IgD-negative memory B cell (primary cell): ENCODE measurements around the gene BRMS1. TPM values are rescaled to one million over a fixed set of nuclear protein-coding genes. Genes with fewer than 3 reads are reported as not detected.
"Not testable (repeated sequence)": the region's sequence is repeated elsewhere in the genome, so short reads cannot be mapped to it uniquely, and the experiment has no call there.

Experiments
- H3K27ac Mint-ChIP-seq, 3 donors: one replicate each; pipeline ENCODE4 v1.8.0; 2020 to 2022; ENCODE audit warnings: mild to moderate bottlenecking in 3 of 3, mixed read lengths in 3 of 3, moderate library complexity in 1 of 3
- H3K27me3 Mint-ChIP-seq: one replicate; pipeline ENCODE4 v1.8.0; 2021; ENCODE audit warnings: mixed read lengths
- H3K36me3 Mint-ChIP-seq: one replicate; pipeline ENCODE4 v1.8.0; 2020; ENCODE audit warnings: mild to moderate bottlenecking, mixed read lengths
- H3K4me1 Mint-ChIP-seq, 3 donors: one replicate each; pipeline ENCODE4 v1.8.0; 2020 to 2022; ENCODE audit warnings: mixed read lengths in 3 of 3, mild to moderate bottlenecking in 1 of 3
- H3K4me3 Mint-ChIP-seq, 4 donors: one replicate each; pipeline ENCODE4 v1.8.0; 2020 to 2022; ENCODE audit warnings: mild to moderate bottlenecking in 4 of 4, mixed read lengths in 4 of 4, moderate library complexity in 3 of 4
- H3K9me3 Mint-ChIP-seq, 3 donors: one replicate each; pipeline ENCODE4 v1.8.0; 2020 to 2021; ENCODE audit warnings: mixed read lengths in 3 of 3, mild to moderate bottlenecking in 1 of 3
- polyA plus RNA-seq: library from polyadenylated mRNA; unstranded; fragments of 300-500 nt; fragmentation: Illumina TruSeq; gene quantifications from one replicate; pipeline ENCODE4 v1.2.3, GENCODE V29; 2021

Gene BRMS1
- polyA plus RNA-seq, 1 donor from 2014 or later = 80.6 TPM

DNA sequence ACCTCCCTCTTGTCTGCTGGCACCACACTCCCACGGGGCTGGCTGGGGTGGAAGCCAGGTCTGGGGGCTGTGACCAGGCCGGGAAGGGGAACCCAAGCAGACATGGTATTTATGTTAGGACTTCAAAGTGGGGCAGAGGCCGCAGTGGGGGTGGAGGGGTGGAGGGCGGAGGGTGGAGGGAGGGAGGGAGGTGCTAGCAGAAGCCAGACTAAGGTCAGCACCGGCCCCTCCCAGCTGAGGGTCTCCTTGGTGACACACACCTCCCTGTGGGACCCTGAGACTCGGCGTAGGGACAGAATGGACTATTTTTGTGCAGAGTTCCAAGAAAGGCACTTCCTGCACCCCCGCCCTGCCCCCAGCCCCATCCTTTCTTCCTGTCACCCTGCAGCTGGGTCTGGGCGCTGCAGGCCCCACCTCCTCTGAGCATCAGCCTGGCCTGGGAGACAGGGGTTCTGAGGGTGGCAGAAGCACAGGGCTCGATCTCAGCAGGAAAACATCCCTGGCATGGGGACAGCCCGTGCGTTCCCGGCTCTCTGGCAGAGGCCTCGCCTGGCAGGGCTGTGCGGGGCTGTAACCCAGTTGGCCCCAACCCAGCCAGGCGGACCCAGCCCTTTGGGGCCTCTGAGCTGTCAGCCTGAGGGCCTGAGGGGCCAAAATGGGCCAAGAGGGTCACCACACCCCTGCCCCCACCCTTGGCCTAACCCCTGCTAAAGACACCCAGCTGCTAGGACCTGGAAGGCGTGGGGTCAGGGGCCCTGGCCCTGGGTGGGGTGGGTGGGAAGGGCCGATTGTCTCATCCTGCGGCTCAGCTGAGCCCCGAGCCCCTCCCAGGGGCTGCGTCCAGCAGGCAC is 18.4 kb downstream of the BRMS1 start:
- Mint-ChIP-seq H3K36me3 (no peaks in the 10 kb centered on the region), H3K27me3 (no peaks in the 10 kb centered on the region), H3K4me3 (no peak overlapping the region), H3K4me1 (peaks cover 0 to 9% (median 9%) of the 10 kb centered on the region in 3 donors), H3K27ac (no peak overlapping the region), H3K9me3 (no peaks in the 10 kb centered on the region)

DNA sequence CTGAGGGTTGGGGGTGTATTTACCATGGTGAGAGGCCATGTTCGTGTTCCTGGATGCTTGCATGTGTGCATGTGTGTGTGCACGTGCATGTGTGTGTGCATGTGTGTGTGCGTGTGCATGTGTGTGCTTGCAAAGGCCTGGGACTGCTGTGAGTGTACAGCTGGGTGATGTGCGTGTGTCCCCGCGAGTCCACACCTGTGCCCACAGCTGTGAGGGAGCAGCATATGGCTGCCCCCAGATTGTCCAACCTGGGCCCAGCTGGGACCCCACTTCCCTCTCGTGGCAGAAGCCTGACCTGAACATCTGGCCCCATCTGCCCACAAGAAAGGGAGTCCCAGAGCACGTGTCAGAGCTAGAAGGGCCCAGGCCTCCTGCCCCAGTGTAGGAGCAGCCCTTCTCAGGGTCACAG is 19.6 kb downstream of the BRMS1 start:
- H3K4me1 Mint-ChIP-seq = peaks cover 0 to 9% (median 9%) of the 10 kb centered on the region in 3 donors
- H3K36me3 Mint-ChIP-seq = no peaks in the 10 kb centered on the region
- H3K4me3 Mint-ChIP-seq = no peak overlapping the region
- no peaks in the 10 kb centered on the region for H3K9me3 Mint-ChIP-seq
- H3K27me3 Mint-ChIP-seq = no peaks in the 10 kb centered on the region
- peak overlapping the region in 1 of 3 donors; percentile 73 for H3K27ac Mint-ChIP-seq

DNA sequence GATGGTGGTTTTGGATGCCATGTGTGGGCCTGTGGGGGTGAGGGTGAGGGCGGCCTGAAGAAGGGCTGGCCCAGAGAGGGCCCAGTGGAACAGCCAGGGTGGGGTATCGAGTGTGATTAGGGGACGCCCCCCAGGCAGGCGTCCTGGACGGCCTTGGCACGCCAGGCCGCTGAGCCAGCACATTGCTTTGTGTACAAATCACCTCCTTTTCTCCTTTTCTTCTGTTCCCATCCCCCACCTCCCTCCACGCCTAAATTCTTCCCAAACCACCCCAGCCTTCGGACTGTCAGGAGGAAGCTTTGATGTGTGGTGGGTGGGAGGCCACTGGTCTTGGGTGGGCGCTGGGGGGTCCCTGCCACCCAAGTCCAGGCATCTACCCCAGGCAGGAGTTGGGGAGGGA is 20.2 kb downstream of the BRMS1 start:
- H3K36me3 Mint-ChIP-seq = no peaks in the 10 kb centered on the region
- no peaks in the 10 kb centered on the region for H3K9me3 Mint-ChIP-seq
- H3K27me3 Mint-ChIP-seq = no peaks in the 10 kb centered on the region
- peak overlapping the region in 1 of 3 donors; percentile 73 for H3K27ac Mint-ChIP-seq
- H3K4me1 Mint-ChIP-seq = peaks cover 0 to 9% (median 9%) of the 10 kb centered on the region in 3 donors
- H3K4me3 Mint-ChIP-seq = no peak overlapping the region

DNA sequence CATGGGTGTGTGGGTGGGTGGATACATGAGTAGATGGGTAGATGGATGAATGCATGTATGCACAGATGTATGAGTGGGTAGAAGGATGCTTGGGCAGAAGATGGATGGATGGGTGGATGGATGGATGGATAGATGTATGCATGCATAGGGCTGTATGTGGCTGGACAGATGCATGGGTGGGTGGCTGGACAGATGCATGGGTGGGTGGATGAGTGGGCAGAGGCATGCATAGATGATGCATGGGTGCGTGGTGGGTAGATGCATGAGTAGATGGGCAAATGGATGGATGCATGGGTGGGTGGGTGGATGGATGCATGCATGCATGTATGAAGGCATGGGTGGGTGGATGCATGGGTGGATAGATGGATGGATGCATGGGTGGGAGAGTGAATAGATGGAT is 21.2 kb downstream of the BRMS1 start:
- H3K27me3 Mint-ChIP-seq = no peaks in the 10 kb centered on the region
- peaks cover 5 to 14% (median 13%) of the 10 kb centered on the region in 3 donors for H3K4me1 Mint-ChIP-seq
- no peaks in the 10 kb centered on the region for H3K36me3 Mint-ChIP-seq
- H3K9me3 Mint-ChIP-seq = no peaks in the 10 kb centered on the region
- H3K4me3 Mint-ChIP-seq = no peak overlapping the region
- no peak overlapping the region for H3K27ac Mint-ChIP-seq

DNA sequence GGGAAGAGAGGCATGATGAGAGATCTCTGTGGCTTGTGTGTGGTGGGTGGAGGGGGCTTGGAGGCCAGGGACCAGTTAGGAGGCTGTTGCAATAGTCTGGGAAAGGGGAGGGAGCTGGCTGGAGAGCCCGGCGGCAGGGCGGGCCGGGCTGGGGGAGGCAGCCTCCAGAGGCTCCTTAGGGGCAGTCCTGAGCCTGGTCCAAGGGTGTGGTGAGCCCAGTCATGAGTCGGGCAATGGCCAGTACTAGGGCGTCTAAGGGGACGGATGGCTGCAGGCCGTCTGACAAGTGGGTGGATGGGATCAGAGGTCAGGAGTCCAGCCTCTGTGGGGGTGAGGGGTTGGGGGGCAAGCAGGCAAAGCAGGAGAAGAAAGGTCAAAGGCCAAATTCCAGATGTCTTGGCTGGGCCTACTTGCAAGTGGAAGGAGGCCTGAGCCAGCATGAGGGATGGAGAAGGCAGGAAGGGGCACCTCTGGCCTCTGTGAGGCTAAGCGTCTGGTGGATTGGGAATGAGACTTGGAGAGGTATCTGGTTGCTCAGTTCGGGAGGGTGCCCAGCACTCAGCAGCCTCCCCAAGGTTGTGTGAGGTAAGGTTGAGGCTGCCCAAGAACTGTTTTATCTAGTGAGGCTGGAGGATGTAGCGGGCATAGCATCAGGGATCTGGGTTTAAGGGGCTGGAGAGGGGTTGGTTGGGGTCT is 22.0 kb downstream of the BRMS1 start:
- no peaks in the 10 kb centered on the region for H3K9me3 Mint-ChIP-seq
- H3K36me3 Mint-ChIP-seq = no peaks in the 10 kb centered on the region
- no peaks in the 10 kb centered on the region for H3K27me3 Mint-ChIP-seq
- no peak overlapping the region for H3K4me3 Mint-ChIP-seq
- peaks cover 11 to 17% (median 17%) of the 10 kb centered on the region in 3 donors for H3K4me1 Mint-ChIP-seq
- no peak overlapping the region for H3K27ac Mint-ChIP-seq

DNA sequence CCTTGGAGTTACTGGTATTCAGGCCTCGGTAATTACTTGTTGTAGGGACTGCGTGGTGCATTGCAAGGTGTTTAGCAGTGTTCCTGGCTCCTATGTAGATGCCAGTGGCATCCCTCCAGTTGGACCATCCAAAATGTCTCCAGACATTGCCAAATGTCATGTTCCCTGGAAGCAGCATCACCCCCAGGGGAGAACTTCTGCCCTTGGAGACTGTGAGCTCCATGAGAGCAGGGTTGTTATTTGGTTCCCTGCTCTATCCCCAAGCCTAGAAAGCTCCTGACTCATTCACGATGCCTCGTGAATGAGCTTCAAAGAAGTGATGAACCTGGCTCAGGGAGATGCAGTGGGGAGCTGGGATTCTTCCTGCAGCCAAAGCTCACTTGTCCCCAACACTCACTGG is 23.3 kb downstream of the BRMS1 start:
- H3K36me3 Mint-ChIP-seq = no peaks in the 10 kb centered on the region
- H3K4me1 Mint-ChIP-seq = peaks cover 11 to 20% (median 17%) of the 10 kb centered on the region in 3 donors
- no peaks in the 10 kb centered on the region for H3K9me3 Mint-ChIP-seq
- peak overlapping the region in 1 of 3 donors; percentile 31 for H3K27ac Mint-ChIP-seq
- no peaks in the 10 kb centered on the region for H3K27me3 Mint-ChIP-seq
- H3K4me3 Mint-ChIP-seq = no peak overlapping the region

DNA sequence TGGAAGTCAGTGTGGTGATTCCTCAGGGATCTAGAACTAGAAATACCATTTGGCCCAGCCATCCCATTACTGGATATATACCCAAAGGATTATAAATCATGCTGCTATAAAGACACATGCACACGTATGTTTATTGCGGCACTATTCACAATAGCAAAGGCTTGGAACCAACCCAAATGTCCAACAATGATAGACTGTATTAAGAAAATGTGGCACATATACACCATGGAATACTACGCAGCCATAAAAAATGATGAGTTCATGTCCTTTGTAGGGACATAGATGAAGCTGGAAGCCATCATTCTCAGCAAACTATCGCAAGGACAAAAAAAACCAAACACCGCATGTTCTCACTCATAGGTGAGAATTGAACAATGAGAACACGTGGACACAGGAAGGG is 24.2 kb downstream of the BRMS1 start:
- not testable (repeated sequence) for H3K36me3 Mint-ChIP-seq, H3K4me3 Mint-ChIP-seq, H3K27ac Mint-ChIP-seq, H3K9me3 Mint-ChIP-seq, H3K27me3 Mint-ChIP-seq
- peaks cover 11 to 20% (median 17%) of the 10 kb centered on the region in 3 donors for H3K4me1 Mint-ChIP-seq

DNA sequence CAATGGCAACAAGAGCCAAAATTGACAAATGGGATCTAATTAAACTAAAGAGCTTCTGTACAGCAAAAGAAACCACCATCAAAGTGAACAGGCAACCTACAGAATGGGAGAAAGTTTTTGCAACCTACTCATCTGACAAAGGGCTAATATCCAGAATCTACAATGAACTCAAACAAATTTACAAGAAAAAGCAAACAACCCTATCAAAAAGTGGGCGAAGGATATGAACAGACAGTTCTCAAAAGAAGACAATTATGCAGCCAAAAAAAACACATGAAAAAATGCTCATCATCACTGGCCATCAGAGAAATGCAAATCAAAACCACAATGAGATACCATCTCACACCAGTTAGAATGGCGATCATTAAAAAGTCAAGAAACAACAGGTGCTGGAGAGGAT is 24.6 kb downstream of the BRMS1 start:
- not testable (repeated sequence) for H3K27me3 Mint-ChIP-seq, H3K36me3 Mint-ChIP-seq, H3K27ac Mint-ChIP-seq, H3K9me3 Mint-ChIP-seq, H3K4me3 Mint-ChIP-seq
- H3K4me1 Mint-ChIP-seq = peaks cover 11 to 22% (median 17%) of the 10 kb centered on the region in 3 donors

DNA sequence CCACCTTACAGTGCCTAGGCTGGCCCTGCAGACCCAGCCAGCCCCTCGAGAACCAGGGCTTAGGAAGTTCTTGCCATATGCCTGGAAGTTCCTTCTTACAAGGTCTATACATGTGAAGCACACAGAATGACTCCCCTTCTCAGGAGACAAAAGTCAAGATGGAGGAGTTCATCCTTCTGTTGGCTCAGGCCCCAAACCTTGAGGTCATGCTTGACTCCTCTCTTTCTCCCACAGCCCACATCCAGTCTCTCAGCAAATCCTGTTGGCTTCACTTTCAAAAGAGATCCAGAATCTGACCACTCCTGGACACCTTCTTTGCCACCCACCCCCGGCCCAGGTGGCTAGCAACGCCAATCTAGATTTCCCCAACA is 26.3 kb downstream of the BRMS1 start:
- H3K4me1 Mint-ChIP-seq = peaks cover 11 to 26% (median 17%) of the 10 kb centered on the region in 3 donors
- no peaks in the 10 kb centered on the region for H3K36me3 Mint-ChIP-seq
- H3K27ac Mint-ChIP-seq = peak overlapping the region; percentile 80 to 95 (median 95)
- peak overlapping the region in 3 of 4 donors; percentile 10 to 77 (median 63) for H3K4me3 Mint-ChIP-seq
- H3K9me3 Mint-ChIP-seq = no peaks in the 10 kb centered on the region
- H3K27me3 Mint-ChIP-seq = no peaks in the 10 kb centered on the region

DNA sequence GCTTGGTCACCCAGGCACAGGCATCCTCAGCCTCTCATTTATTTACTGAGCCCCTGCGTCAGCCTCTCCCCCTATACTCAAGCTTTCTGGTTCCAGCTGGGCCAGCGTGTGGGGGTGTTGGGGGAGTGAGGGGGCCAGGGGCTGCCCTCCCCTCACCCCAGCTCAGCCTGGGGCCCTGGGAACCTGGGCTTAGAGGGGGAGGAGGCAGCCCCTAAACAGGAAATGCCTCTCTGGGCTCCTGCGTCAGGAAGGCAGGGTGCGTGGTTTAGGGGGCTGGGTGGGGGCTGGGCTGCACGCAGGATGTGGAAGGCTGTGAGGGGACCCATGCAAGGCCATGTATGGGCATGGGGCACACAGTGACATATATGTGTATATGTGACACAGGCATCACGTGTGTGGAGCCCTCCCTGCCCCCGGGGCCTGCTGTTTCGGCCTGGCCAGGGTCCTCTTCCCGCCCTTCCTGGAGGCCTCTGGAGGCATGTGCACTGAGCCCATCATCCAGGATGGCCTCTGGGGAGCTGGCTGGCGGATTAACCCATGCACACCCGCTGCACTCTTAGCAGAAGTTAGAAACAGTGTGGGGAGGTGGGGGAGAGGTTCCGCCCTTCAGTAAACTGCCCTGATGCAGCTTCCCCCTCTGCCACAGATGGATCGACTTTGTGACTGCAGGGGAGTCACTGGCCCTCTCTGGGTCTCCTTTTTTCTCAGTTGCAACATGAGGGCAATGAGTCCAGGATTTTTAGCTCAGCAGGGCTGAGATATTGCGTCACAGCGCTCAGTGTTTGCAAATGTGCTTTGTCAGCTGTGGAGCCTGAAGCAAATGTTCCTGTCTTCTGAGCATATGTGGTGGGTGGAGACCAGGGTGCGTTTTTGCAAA is 26.9 kb downstream of the BRMS1 start:
- H3K4me3 Mint-ChIP-seq = peak overlapping the region in 3 of 4 donors; percentile 10 to 88 (median 87)
- peaks cover 11 to 29% (median 17%) of the 10 kb centered on the region in 3 donors for H3K4me1 Mint-ChIP-seq
- peak overlapping the region; percentile 93 to 95 (median 95) for H3K27ac Mint-ChIP-seq
- H3K36me3 Mint-ChIP-seq = no peaks in the 10 kb centered on the region
- no peaks in the 10 kb centered on the region for H3K27me3 Mint-ChIP-seq
- H3K9me3 Mint-ChIP-seq = no peaks in the 10 kb centered on the region

DNA sequence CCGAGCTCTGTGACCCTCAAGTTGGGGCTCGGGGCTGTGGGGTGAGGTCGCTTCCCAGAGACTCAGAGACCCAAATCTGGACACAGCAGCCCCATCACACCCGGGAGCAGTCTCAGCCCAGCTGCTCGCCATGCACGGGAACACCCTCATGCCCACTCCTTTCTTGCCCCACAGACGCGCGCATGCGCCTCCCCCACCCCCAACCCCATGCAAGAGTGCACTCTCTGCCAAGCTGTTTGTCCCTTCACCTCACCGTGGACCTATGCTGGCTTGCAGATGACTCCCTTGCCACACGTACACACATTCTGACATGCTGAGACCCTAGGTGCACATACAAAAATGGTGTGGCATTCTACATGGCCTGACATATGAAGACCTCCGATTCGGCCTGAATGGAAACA is 27.6 kb downstream of the BRMS1 start:
- peak overlapping the region; percentile 10 to 87 (median 52) for H3K4me3 Mint-ChIP-seq
- H3K36me3 Mint-ChIP-seq = no peaks in the 10 kb centered on the region
- H3K4me1 Mint-ChIP-seq = peaks cover 11 to 29% (median 17%) of the 10 kb centered on the region in 3 donors

DNA sequence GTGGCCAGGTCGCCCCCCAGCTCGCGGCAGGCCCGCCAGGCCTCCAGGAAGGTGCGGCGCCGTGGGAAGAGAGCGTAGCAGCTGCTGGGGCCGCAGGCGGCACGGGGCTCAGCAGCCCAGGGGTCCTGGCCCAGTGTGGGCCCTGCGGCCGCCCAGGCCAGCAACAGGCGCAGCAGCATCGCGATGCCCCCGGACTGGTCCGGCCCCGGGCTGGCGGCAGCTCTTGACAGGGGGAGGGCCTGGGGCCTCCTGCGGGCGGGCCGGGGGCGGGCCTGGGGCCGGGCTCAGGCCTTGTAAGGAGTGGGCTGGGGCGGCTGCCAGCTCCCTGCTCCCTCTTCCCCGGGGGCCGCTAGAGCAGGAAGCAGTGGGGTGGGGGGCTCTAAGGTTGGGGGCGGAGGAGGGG is 28.1 kb downstream of the BRMS1 start, which contains the start of gene CD248:
Gene CD248 (minus strand): TSS at position 196 of the 403 bp plus-strand sequence. CDS start 17 bp downstream, at position 179.
- Mint-ChIP-seq H3K9me3 (no peaks in the 10 kb centered on the region), H3K4me1 (peaks cover 11 to 29% (median 17%) of the 10 kb centered on the region in 3 donors), H3K36me3 (no peaks in the 10 kb centered on the region), H3K27me3 (no peaks in the 10 kb centered on the region), H3K4me3 (peak within 1 kb of the TSS; percentile 41 to 87 (median 60)), H3K27ac (peak within 1 kb of the TSS; percentile 93 to 95 (median 95))

More for the DNA sequence above, 27.6 kb downstream of the BRMS1 start:
- no peaks in the 10 kb centered on the region for H3K27me3 Mint-ChIP-seq
- no peaks in the 10 kb centered on the region for H3K9me3 Mint-ChIP-seq
- H3K27ac Mint-ChIP-seq = peak overlapping the region; percentile 93 to 95 (median 95)

DNA sequence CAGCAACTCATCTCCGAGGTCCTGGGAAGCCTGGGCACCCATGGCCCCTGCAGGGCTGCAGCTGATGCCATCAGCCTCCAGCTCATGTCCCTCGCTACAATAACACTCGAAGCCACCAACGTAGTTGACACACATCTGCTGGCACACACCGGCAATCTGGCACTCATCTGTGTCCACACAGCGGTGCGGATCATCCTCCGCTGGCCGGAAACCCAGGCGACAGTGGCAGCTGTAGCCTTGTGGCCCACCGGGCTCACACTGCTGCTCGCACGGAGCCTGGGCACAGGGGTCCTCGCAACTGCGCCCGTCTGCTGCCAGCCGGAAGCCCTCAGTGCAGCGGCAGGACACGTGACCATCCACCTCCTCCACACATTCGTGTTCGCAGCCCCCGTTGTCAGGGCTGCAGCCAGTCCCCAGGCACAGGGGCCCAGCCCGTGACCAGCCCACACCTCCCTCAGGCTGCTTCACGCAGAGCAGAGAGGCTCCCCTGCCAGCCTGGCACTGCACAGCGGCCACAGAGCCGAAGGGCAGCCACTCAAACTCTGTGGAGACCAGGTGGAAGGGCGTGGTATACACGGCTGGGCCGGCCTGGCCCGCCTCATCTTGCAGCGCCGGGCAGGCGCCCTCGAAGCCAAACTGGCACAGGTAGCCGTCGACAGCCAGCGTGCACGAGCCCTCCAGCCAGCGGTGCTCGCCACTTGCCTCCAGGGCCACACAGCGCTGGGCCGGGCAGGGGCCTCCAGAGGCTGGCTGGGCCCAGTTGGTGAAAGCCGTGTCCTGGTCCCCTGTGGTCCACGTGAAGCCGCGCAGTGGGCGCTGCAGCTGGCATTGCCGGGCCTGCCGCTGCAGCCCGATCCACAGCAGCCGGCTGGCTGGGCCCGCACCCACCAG is 28.7 kb downstream of the BRMS1 start:
- H3K4me3 Mint-ChIP-seq = peak overlapping the region in 2 of 4 donors; percentile 38 to 57

DNA sequence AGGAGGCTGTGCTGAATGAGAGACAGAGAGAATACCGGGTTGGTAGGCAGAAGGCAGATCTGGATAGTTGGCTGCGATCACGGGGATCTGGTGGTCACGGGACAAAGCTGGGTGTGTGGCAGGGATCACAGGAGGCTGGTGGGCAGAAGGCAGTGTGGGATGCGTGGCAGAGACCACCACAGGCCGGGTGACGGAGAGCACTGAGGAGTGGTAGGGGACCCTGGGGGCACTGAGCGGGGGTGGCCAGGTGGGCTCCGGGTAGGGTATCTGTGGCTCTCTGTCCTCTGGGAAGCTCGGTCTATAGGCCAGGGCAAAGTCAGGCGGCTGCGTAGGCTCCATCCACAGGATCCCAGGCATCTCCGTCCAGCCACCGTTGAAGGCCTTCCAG is 29.4 kb downstream of the BRMS1 start:
- no peaks in the 10 kb centered on the region for H3K9me3 Mint-ChIP-seq

More for the DNA sequence above, 28.7 kb downstream of the BRMS1 start:
- no peaks in the 10 kb centered on the region for H3K27me3 Mint-ChIP-seq
- H3K27ac Mint-ChIP-seq = peak overlapping the region in 2 of 3 donors; percentile 43 to 71
- H3K9me3 Mint-ChIP-seq = no peaks in the 10 kb centered on the region
- H3K4me1 Mint-ChIP-seq = peaks cover 11 to 29% (median 21%) of the 10 kb centered on the region in 3 donors
- no peaks in the 10 kb centered on the region for H3K36me3 Mint-ChIP-seq

More for the DNA sequence above, 29.4 kb downstream of the BRMS1 start:
- H3K27me3 Mint-ChIP-seq = no peaks in the 10 kb centered on the region
- H3K27ac Mint-ChIP-seq = peak overlapping the region; percentile 43 to 88 (median 71)
- H3K4me3 Mint-ChIP-seq = peak overlapping the region in 2 of 4 donors; percentile 38 to 57
- no peaks in the 10 kb centered on the region for H3K36me3 Mint-ChIP-seq
- H3K4me1 Mint-ChIP-seq = peaks cover 11 to 29% (median 21%) of the 10 kb centered on the region in 3 donors
